GM10266 (cell line): ENCODE results near the gene CBFA2T3.

Experiments used
- DNase-seq: peaks from one replicate; pipeline ENCODE4 v3.0.0; 2012; ENCODE audit errors: extremely low spot score
- CTCF ChIP-seq: IDR thresholded peaks from 2 replicates; pipeline ENCODE4 v1.5.1; 2012; ENCODE audit warnings: mild to moderate bottlenecking, low read depth; ENCODE audit not compliant: control insufficient read depth, insufficient read depth; ENCODE audit errors: missing control alignments

The CBFA2T3 gene

GRCh38 chr16:88851616-88852015 is 125.4 kb downstream of the CBFA2T3 start:
- TF ChIP-seq CTCF = no peak
- no peak for DNase-seq

- DNase-seq = no peak
- TF ChIP-seq CTCF = no peak
These were observed 126.3 kb downstream of the CBFA2T3 start for GRCh38 chr16:88850531-88851199.

GRCh38 chr16:88848557-88848956 is 128.4 kb downstream of the CBFA2T3 start:
- no peak for DNase-seq
- no peak for TF ChIP-seq CTCF

GRCh38 chr16:88847654-88848053 is 129.4 kb downstream of the CBFA2T3 start:
- no peak for DNase-seq
- TF ChIP-seq CTCF = no peak

- DNase-seq = no peak
These were observed 130.9 kb downstream of the CBFA2T3 start for GRCh38 chr16:88846088-88846487.

GRCh38 chr16:88844419-88845036 is 132.5 kb downstream of the CBFA2T3 start:
- no peak for TF ChIP-seq CTCF
- DNase-seq = no peak

More at GRCh38 chr16:88846088-88846487, 130.9 kb downstream of the CBFA2T3 start:
- no peak for TF ChIP-seq CTCF

GRCh38 chr16:88843256-88843655 is 133.8 kb downstream of the CBFA2T3 start:
- no peak for TF ChIP-seq CTCF
- DNase-seq = no peak
